Astrocyte (in vitro differentiated cells and primary cell): Measurements from ENCODE around the gene CNPY2.

ENCODE experiments used
- CTCF ChIP-seq: IDR thresholded peaks from 2 replicates; pipeline ENCODE4 v1.5.1; 2011; ENCODE audit warnings: low read depth, mild to moderate bottlenecking, inconsistent platforms, low read length, moderate library complexity; ENCODE audit not compliant: insufficient read depth
- EZH2 ChIP-seq: IDR thresholded peaks from 2 replicates; pipeline ENCODE4 v1.6.1; 2012; ENCODE audit warnings: mild to moderate bottlenecking, low read length, inconsistent platforms; ENCODE audit not compliant: insufficient read depth

GRCh38 chr12:56308714-56309113 lies 7.1 kb downstream of the CNPY2 start:
- TF ChIP-seq EZH2, result no peak
- no peak for TF ChIP-seq CTCF
